GM12878 (cell line): ENCODE results near the gene NAA15. TPM values are rescaled to one million over a fixed set of nuclear protein-coding genes. Genes with fewer than 3 reads are reported as not detected.

Source experiments
- ATAC-seq: fragments of 200-7000 bp; cut with Tn5 transposase; 3 replicates; pipeline ENCODE4 v1.9.1; 2020; ENCODE audit warnings: mild to moderate bottlenecking, moderate library complexity
- BruUV-seq: library from RNA; stranded (reverse); fragments of 400-500 nt; replicated peaks from 2 replicates; lab custom pipeline; 2021; lab: Mats Ljungman, UMichigan
- CTCF ChIA-PET: fragments of 300-600 bp; sonication (Branson Sonifier 250); formaldehyde crosslinking; extraction: SDS; loops from one replicate; lab custom pipeline; 2021; ENCODE audit warnings: inconsistent platforms; lab: Yijun Ruan, JAX
- POLR2A ChIA-PET: fragments of 350-600 bp; formaldehyde crosslinking; extraction: SDS; loops from one replicate; lab custom pipeline; 2021; ENCODE audit warnings: inconsistent platforms; lab: Charles Lee
- RAD21 ChIA-PET: fragments of 300-600 bp; sonication (Branson Sonifier 250); formaldehyde crosslinking; loops from one replicate; lab custom pipeline; 2023; ENCODE audit warnings: antibody characterized with exemption; ENCODE audit not compliant: unreplicated experiment; lab: Charles Lee
- SMC1A ChIA-PET: fragments of 300-600 bp; sonication (Branson Sonifier 250); formaldehyde crosslinking; loops from one replicate; lab custom pipeline; 2023; ENCODE audit not compliant: unreplicated experiment, uncharacterized antibody; lab: Charles Lee
- DNase-seq: peaks from one replicate; pipeline ENCODE4 v3.0.0-alpha.2; 2011; ENCODE audit warnings: low read depth, low spot score
- FAIRE-seq: peaks from 3 replicates; lab custom pipeline; 2011; peaks lifted over from hg19 to GRCh38; lab: Jason Lieb, UNC
- H2AFZ ChIP-seq: 2 replicates; pipeline ENCODE4 v1.6.0; 2011; ENCODE audit warnings: low read depth, low read length, control low read depth; ENCODE audit not compliant: control insufficient read depth
- H3K27ac ChIP-seq: 2 replicates; pipeline ENCODE4 v1.5.1; 2011; ENCODE audit warnings: control low read depth; ENCODE audit not compliant: control insufficient read depth, insufficient read depth
- H3K27me3 ChIP-seq, 2 experiments: replicated peaks in 1 of 2; 2 replicates each; pipeline versions ENCODE4 v1.6.0 to v1.6.1; 2011; ENCODE audit warnings: low read length in 1 of 2; ENCODE audit not compliant: control insufficient read depth in 2 of 2, insufficient read depth in 2 of 2
- H3K36me3 ChIP-seq, 2 experiments: 2 replicates each; pipeline ENCODE4 v1.5.1; 2011; ENCODE audit warnings: low read length in 1 of 2; ENCODE audit not compliant: control insufficient read depth in 2 of 2, insufficient read depth in 2 of 2
- H3K4me1 ChIP-seq: 2 replicates; pipeline ENCODE4 v1.6.1; 2011; ENCODE audit warnings: mild to moderate bottlenecking, low read length, moderate library complexity, mixed read lengths; ENCODE audit not compliant: control insufficient read depth, insufficient read depth
- H3K4me2 ChIP-seq: 2 replicates; pipeline ENCODE4 v1.6.0; 2011; ENCODE audit warnings: control low read depth; ENCODE audit not compliant: control insufficient read depth, insufficient read depth
- H3K4me3 ChIP-seq: fragments of 200-600 bp; sonication (generic); 2 replicates; pipeline ENCODE4 v1.5.1; 2016
- H3K79me2 ChIP-seq: 2 replicates; pipeline ENCODE4 v1.6.0; 2011; ENCODE audit warnings: low read length; ENCODE audit not compliant: control insufficient read depth, insufficient read depth
- H3K9ac ChIP-seq: 2 replicates; pipeline ENCODE4 v1.8.0; 2011; ENCODE audit warnings: low read length, control low read depth, mixed read lengths; ENCODE audit not compliant: control insufficient read depth, insufficient read depth
- H3K9me3 ChIP-seq: replicated peaks from 3 replicates; pipeline ENCODE4 v1.5.1; 2011; ENCODE audit warnings: mild to moderate bottlenecking, low read length; ENCODE audit not compliant: control insufficient read depth, insufficient read depth
- H4K20me1 ChIP-seq: 2 replicates; pipeline ENCODE4 v1.6.0; 2011; ENCODE audit not compliant: control insufficient read depth, insufficient read depth
- CEBPB ChIP-seq, 2 experiments: fragments of 150-350 bp in 1 of 2; IDR thresholded peaks; 2 replicates each; pipeline ENCODE4 v1.6.1; 2012 to 2014; ENCODE audit warnings: low read depth in 2 of 2, low read length in 2 of 2, borderline replicate concordance in 1 of 2, inconsistent platforms in 1 of 2
- GATAD2B ChIP-seq: fragments of 450-650 bp; conservative IDR thresholded peaks from 2 replicates; pipeline ENCODE4 v1.6.1; 2017; ENCODE audit warnings: low read depth, mild to moderate bottlenecking, moderate library complexity
- NR2C2 ChIP-seq: IDR thresholded peaks from 2 replicates; pipeline ENCODE4 v1.6.1; 2011; ENCODE audit warnings: borderline replicate concordance, low read depth; ENCODE audit not compliant: control insufficient read depth, insufficient read length
- PAX8 ChIP-seq: fragments of 450-650 bp; IDR thresholded peaks from 2 replicates; pipeline ENCODE4 v1.6.1; 2017; ENCODE audit warnings: mild to moderate bottlenecking, moderate library complexity
- POLR2AphosphoS2 ChIP-seq: IDR thresholded peaks from 2 replicates; pipeline ENCODE4 v1.6.1; 2011; ENCODE audit warnings: low read depth, mild to moderate bottlenecking, low read length, improper control_type of control experiment, moderate library complexity
- RAD21 ChIP-seq: IDR thresholded peaks from 2 replicates; pipeline ENCODE4 v1.6.1; 2011; ENCODE audit warnings: mild to moderate bottlenecking, low read depth, low read length, moderate library complexity; ENCODE audit not compliant: insufficient read depth
- TAF1 ChIP-seq: IDR thresholded peaks from 2 replicates; pipeline ENCODE4 v1.6.1; 2011; ENCODE audit warnings: mild to moderate bottlenecking, low read depth, low read length, borderline replicate concordance
- TCF3 ChIP-seq: IDR thresholded peaks from 2 replicates; pipeline ENCODE4 v1.6.1; 2012; ENCODE audit warnings: low read depth, mild to moderate bottlenecking, low read length, borderline replicate concordance; ENCODE audit not compliant: insufficient read depth
- WRNIP1 ChIP-seq: IDR thresholded peaks from 2 replicates; pipeline ENCODE4 v1.6.1; 2011; ENCODE audit warnings: low read depth, low read length, improper control_type of control experiment, borderline replicate concordance
- ZNF207 ChIP-seq: fragments of 450-650 bp; IDR thresholded peaks from 2 replicates; pipeline ENCODE4 v1.6.1; 2014; ENCODE audit warnings: antibody characterized with exemption, mild to moderate bottlenecking, borderline replicate concordance
- WGBS: methylation state at CpG from one replicate; pipeline ENCODE4 v1.1.6; 2016; ENCODE audit warnings: low lambda C conversion rate; ENCODE audit not compliant: insufficient replicate concordance, insufficient coverage; ENCODE audit errors: missing lambda C conversion rate; 5-methylcytosine and 5-hydroxymethylcytosine counted together
- in situ Hi-C: fragments of 300-500 bp; cut with MboI; formaldehyde crosslinking; loops from 9 replicates; pipeline ENCODE4 v1.14.3; 2018; ENCODE audit warnings: mixed read lengths
- intact Hi-C: fragments of 100-400 bp; cut with micrococcal nuclease; formaldehyde crosslinking; loops from one replicate; pipeline ENCODE4 v1.14.2; 2022; ENCODE audit not compliant: unreplicated experiment
- polyA plus RNA-seq, 11 experiments: library from polyadenylated mRNA; depleted of rRNA in 4 of 11; unstranded in 6 of 11; stranded (reverse) in 5 of 11; fragments of >200 nt; fragmentation: Nextera tagmentation in 4 of 11; fragmentation: Illumina TruSeq in 1 of 11; extraction: Ambion mirVana in 4 of 11; extraction: Trizol in 1 of 11; gene quantifications; 1 replicate in 1 of 11; 2 replicates in 10 of 11; pipeline versions ENCODE4 v1.2.1 to v1.2.3, GENCODE V29; 2011 to 2016; ENCODE audit warnings: inconsistent platforms in 2 of 11, missing spikeins in 2 of 11, low read depth in 1 of 11
- total RNA-seq, 4 experiments: library from RNA; depleted of rRNA in 3 of 4; stranded (reverse); fragments of >200 nt in 3 of 4; fragmentation: Illumina TruSeq in 1 of 4; extraction: Trizol in 1 of 4; gene quantifications; 2 replicates each; pipeline versions ENCODE4 v1.2.1 to v1.2.3, GENCODE V29; 2013 to 2021
- TF ChIP-seq, protein P1 (sequence below): IDR thresholded peaks from 2 replicates; pipeline ENCODE4 v1.6.1; 2011; ENCODE audit warnings: low read depth, mild to moderate bottlenecking, low read length, moderate library complexity, borderline replicate concordance; ENCODE audit errors: extremely low read depth
- TF ChIP-seq, protein P2 (sequence below): fragments of 450-650 bp; IDR thresholded peaks from 2 replicates; pipeline ENCODE4 v1.6.1; 2017; ENCODE audit warnings: mild to moderate bottlenecking, moderate library complexity

NAA15 gene
- total and polyA plus RNA-seq, 10 of the 15 experiments (the other 5 are each of a cell fraction or from before 2014, with no cell fraction given), result 24.3 to 93.1 (median 51.9) TPM

GRCh38 chr4:139441029-139441428 is 139.7 kb downstream of the NAA15 start:
- SMC1A ChIA-PET, result interaction anchor here (1.1 kb wide), 1 partner anchor 9 kb away, joined by 3 read pairs; no protein-coding TSS in a partner anchor
- ATAC-seq, result no peak
- FAIRE-seq, result no peak
- Histone ChIP-seq H3K27me3 (no peaks in the 10 kb centered on the region), H3K4me1 (no peaks in the 10 kb centered on the region), H3K79me2 (no peaks in the 10 kb centered on the region), H2AFZ (no peak overlapping the region), H3K9ac (no peak overlapping the region), H3K36me3 (no peaks in the 10 kb centered on the region), H4K20me1 (no peaks in the 10 kb centered on the region), H3K4me2 (no peak overlapping the region), H3K9me3 (peaks cover 17% of the 10 kb centered on the region), H3K27ac (no peak overlapping the region), H3K4me3 (no peak overlapping the region)
- RAD21 ChIA-PET, result no interaction called here
- DNase-seq, result no peak
- TF ChIP-seq ZNF207 (no peak), CEBPB (IDR thresholded peaks at IDR 0.05; ENCODE audit: borderline replicate concordance in 1 of 2, low read depth in 2 of 2, low read length in 2 of 2) (no peak), PAX8 (no peak), NR2C2 (no peak), WRNIP1 (no peak), TAF1 (no peak), RAD21 (no peak), GATAD2B (no peak), POLR2AphosphoS2 (no peak)
- POLR2A ChIA-PET, result no interaction called here
- in situ Hi-C loops, result no loop called here
- 96% methylated on average over 4 of the region's 4 CpGs for WGBS
- BruUV-seq, result no TSS peak
- CTCF ChIA-PET, result interaction anchor here (1.5 kb wide), 1 partner anchor 90 kb away, joined by 3 read pairs; no protein-coding TSS in a partner anchor
- intact Hi-C loops, result no loop called here

- TF ChIP-seq TCF3, result no peak
- no peak for TF ChIP-seq WRNIP1
- TF ChIP-seq, protein P1, sequence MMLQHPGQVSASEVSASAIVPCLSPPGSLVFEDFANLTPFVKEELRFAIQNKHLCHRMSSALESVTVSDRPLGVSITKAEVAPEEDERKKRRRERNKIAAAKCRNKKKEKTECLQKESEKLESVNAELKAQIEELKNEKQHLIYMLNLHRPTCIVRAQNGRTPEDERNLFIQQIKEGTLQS, result no peak
- TF ChIP-seq, protein P2, sequence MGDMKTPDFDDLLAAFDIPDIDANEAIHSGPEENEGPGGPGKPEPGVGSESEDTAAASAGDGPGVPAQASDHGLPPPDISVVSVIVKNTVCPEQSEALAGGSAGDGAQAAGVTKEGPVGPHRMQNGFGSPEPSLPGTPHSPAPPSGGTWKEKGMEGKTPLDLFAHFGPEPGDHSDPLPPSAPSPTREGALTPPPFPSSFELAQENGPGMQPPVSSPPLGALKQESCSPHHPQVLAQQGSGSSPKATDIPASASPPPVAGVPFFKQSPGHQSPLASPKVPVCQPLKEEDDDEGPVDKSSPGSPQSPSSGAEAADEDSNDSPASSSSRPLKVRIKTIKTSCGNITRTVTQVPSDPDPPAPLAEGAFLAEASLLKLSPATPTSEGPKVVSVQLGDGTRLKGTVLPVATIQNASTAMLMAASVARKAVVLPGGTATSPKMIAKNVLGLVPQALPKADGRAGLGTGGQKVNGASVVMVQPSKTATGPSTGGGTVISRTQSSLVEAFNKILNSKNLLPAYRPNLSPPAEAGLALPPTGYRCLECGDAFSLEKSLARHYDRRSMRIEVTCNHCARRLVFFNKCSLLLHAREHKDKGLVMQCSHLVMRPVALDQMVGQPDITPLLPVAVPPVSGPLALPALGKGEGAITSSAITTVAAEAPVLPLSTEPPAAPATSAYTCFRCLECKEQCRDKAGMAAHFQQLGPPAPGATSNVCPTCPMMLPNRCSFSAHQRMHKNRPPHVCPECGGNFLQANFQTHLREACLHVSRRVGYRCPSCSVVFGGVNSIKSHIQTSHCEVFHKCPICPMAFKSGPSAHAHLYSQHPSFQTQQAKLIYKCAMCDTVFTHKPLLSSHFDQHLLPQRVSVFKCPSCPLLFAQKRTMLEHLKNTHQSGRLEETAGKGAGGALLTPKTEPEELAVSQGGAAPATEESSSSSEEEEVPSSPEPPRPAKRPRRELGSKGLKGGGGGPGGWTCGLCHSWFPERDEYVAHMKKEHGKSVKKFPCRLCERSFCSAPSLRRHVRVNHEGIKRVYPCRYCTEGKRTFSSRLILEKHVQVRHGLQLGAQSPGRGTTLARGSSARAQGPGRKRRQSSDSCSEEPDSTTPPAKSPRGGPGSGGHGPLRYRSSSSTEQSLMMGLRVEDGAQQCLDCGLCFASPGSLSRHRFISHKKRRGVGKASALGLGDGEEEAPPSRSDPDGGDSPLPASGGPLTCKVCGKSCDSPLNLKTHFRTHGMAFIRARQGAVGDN, result no peak
- no peaks in the 10 kb centered on the region for H3K36me3 ChIP-seq
- 91% methylated on average over 7 of the region's 7 CpGs for WGBS
- in situ Hi-C loops (no loop called here), intact Hi-C loops (no loop called here)
- no peak for FAIRE-seq
- SMC1A ChIA-PET, result no interaction called here
- H3K9me3 ChIP-seq, result peaks cover 6% of the 10 kb centered on the region; the same call in 2 of the 3 replicates
- no peak overlapping the region for H3K4me2 ChIP-seq
- H3K27ac ChIP-seq, result no peak overlapping the region
- H3K4me3 ChIP-seq, result no peak overlapping the region
- no peak for ATAC-seq
- no peaks in the 10 kb centered on the region for H4K20me1 ChIP-seq
- CTCF ChIA-PET, result interaction anchor here (1.3 kb wide), 1 partner anchor 27 kb away, joined by 4 read pairs; no protein-coding TSS in a partner anchor
- no peaks in the 10 kb centered on the region for H3K4me1 ChIP-seq
- no peaks in the 10 kb centered on the region for H3K79me2 ChIP-seq
- no peaks in the 10 kb centered on the region for H3K27me3 ChIP-seq
- H2AFZ ChIP-seq, result no peak overlapping the region
- no TSS peak for BruUV-seq
- DNase-seq, result no peak
- H3K9ac ChIP-seq, result no peak overlapping the region
- RAD21 ChIA-PET, result no interaction called here
- POLR2A ChIA-PET, result no interaction called here
These were observed 142.4 kb downstream of the NAA15 start for GRCh38 chr4:139443661-139444060.
